ENCODE measurements around the gene PSTPIP2. TPM values are rescaled to one million over a fixed set of nuclear protein-coding genes. Genes with fewer than 3 reads are reported as not detected.

Gene PSTPIP2
- polyA plus RNA-seq, 1 donor from 2014 or later = 0.98 TPM

DNA sequence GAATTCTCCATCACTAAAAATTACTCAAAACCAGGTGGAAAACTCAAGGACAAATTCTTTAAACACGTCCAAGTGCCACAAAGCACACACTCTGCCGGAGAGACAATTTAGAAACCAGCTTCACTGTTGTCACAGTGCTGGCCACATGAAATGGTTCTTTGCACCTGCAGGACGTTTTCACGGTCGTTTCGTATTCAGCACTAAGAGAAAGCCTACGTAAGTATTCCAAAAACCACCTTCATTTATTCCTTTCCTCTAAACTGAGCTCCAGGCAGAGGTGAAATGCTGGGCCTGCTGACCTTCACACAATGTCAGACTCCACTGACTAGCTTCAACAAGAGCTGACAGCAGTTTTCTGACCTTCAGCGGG is 25.4 kb upstream of the PSTPIP2 start:
- H3K36me3 ChIP-seq (ENCODE audit: insufficient read depth, low read length) = no peaks in the 10 kb centered on the region
- H4K20me1 ChIP-seq (ENCODE audit: insufficient read depth) = no peaks in the 10 kb centered on the region
- no peaks in the 10 kb centered on the region for H3F3A ChIP-seq (ENCODE audit: insufficient read depth, low read length, poor library complexity, severe bottlenecking)
- H3K4me2 ChIP-seq (ENCODE audit: low read length) = peak overlapping the region; percentile 32
- no peaks in the 10 kb centered on the region for H3K9me2 ChIP-seq (ENCODE audit: insufficient read depth, low read length)
- TF ChIP-seq EP300 (conservative IDR thresholded peaks at IDR 0.05; ENCODE audit: poor library complexity, severe bottlenecking) (no peak), RAD21 (conservative IDR thresholded peaks at IDR 0.05) (no peak), SMC3 (conservative IDR thresholded peaks at IDR 0.05; ENCODE audit: poor library complexity) (no peak), TAF1 (IDR thresholded peaks at IDR 0.05; ENCODE audit: low read depth) (no peak), EZH2 (IDR thresholded peaks at IDR 0.05; ENCODE audit: borderline replicate concordance, insufficient read depth, low read length, poor library complexity, severe bottlenecking) (no peak), POLR2AphosphoS5 (IDR thresholded peaks at IDR 0.05) (no peak), MXI1 (conservative IDR thresholded peaks at IDR 0.05; ENCODE audit: poor library complexity, severe bottlenecking) (no peak)
- TF ChIP-seq, protein P1, sequence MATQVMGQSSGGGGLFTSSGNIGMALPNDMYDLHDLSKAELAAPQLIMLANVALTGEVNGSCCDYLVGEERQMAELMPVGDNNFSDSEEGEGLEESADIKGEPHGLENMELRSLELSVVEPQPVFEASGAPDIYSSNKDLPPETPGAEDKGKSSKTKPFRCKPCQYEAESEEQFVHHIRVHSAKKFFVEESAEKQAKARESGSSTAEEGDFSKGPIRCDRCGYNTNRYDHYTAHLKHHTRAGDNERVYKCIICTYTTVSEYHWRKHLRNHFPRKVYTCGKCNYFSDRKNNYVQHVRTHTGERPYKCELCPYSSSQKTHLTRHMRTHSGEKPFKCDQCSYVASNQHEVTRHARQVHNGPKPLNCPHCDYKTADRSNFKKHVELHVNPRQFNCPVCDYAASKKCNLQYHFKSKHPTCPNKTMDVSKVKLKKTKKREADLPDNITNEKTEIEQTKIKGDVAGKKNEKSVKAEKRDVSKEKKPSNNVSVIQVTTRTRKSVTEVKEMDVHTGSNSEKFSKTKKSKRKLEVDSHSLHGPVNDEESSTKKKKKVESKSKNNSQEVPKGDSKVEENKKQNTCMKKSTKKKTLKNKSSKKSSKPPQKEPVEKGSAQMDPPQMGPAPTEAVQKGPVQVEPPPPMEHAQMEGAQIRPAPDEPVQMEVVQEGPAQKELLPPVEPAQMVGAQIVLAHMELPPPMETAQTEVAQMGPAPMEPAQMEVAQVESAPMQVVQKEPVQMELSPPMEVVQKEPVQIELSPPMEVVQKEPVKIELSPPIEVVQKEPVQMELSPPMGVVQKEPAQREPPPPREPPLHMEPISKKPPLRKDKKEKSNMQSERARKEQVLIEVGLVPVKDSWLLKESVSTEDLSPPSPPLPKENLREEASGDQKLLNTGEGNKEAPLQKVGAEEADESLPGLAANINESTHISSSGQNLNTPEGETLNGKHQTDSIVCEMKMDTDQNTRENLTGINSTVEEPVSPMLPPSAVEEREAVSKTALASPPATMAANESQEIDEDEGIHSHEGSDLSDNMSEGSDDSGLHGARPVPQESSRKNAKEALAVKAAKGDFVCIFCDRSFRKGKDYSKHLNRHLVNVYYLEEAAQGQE (IDR thresholded peaks at IDR 0.05; ENCODE audit: borderline replicate concordance) = no peak
- TF ChIP-seq, protein P2, sequence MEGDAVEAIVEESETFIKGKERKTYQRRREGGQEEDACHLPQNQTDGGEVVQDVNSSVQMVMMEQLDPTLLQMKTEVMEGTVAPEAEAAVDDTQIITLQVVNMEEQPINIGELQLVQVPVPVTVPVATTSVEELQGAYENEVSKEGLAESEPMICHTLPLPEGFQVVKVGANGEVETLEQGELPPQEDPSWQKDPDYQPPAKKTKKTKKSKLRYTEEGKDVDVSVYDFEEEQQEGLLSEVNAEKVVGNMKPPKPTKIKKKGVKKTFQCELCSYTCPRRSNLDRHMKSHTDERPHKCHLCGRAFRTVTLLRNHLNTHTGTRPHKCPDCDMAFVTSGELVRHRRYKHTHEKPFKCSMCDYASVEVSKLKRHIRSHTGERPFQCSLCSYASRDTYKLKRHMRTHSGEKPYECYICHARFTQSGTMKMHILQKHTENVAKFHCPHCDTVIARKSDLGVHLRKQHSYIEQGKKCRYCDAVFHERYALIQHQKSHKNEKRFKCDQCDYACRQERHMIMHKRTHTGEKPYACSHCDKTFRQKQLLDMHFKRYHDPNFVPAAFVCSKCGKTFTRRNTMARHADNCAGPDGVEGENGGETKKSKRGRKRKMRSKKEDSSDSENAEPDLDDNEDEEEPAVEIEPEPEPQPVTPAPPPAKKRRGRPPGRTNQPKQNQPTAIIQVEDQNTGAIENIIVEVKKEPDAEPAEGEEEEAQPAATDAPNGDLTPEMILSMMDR (IDR thresholded peaks at IDR 0.05; ENCODE audit: poor library complexity, severe bottlenecking) = no peak
- H3K9me3 ChIP-seq (ENCODE audit: low read length) = no peaks in the 10 kb centered on the region
- peak overlapping the region; percentile 95 for H2AFZ ChIP-seq (ENCODE audit: low read depth, low read length)
- peak overlapping the region; percentile 72 for H3K4me3 ChIP-seq (ENCODE audit: low read length)
- peak overlapping the region; percentile 92 for H3K27ac ChIP-seq (ENCODE audit: low read length)
- peaks cover 54% of the 10 kb centered on the region for H3K79me2 ChIP-seq (replicated peaks; ENCODE audit: insufficient read depth, low read length)
- H3K27me3 ChIP-seq (ENCODE audit: insufficient read depth, low read depth, low read length) = no peaks in the 10 kb centered on the region
- peak overlapping the region; percentile 88 for H3K9ac ChIP-seq (ENCODE audit: low read length)

DNA sequence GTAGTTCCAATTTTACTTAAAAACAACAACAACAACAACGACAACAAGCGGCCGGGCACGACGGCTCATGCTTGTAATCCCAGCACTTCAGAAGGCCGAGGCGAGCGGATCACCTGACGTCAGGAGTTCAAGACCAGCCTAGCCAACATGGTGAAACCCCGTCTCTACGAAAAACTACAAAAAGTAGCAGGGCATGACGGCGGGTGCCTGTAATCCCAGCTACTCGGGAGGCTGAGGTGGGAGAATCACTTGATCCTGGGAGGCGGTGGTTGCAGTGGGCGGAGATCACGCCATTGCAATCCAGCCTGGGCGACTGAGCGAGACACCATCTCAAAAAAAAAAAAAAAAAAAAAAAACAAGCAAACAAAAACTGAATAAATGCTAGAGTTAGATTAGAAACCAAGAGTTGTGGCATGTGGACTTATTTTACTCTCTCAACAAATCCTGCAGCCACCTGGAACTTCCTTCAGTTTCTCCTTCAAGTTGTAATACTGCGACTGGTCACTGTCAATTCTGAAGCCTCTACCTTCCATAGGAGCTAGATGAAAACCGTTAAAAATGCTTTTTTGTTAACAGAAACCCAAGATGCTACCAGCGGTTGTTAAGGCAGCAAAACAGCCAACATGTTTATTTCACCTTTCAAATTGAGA is 24.7 kb upstream of the PSTPIP2 start:
- Histone ChIP-seq H3K9me2 (ENCODE audit: insufficient read depth, low read length) (no peaks in the 10 kb centered on the region), H3K4me2 (ENCODE audit: low read length) (peak overlapping the region; percentile 32), H3K27me3 (ENCODE audit: insufficient read depth, low read depth, low read length) (no peaks in the 10 kb centered on the region), H3K79me2 (replicated peaks; ENCODE audit: insufficient read depth, low read length) (peaks cover 57% of the 10 kb centered on the region), H3K27ac (ENCODE audit: low read length) (peak overlapping the region; percentile 92), H3K36me3 (ENCODE audit: insufficient read depth, low read length) (no peaks in the 10 kb centered on the region), H3K4me3 (ENCODE audit: low read length) (peak overlapping the region; percentile 72), H4K20me1 (ENCODE audit: insufficient read depth) (no peaks in the 10 kb centered on the region), H2AFZ (ENCODE audit: low read depth, low read length) (peak overlapping the region; percentile 95), H3K9ac (ENCODE audit: low read length) (peak overlapping the region; percentile 88), H3F3A (ENCODE audit: insufficient read depth, low read length, poor library complexity, severe bottlenecking) (no peaks in the 10 kb centered on the region), H3K9me3 (ENCODE audit: low read length) (no peaks in the 10 kb centered on the region)
- TF ChIP-seq POLR2AphosphoS5 (IDR thresholded peaks at IDR 0.05) = no peak
- TF ChIP-seq MXI1 (conservative IDR thresholded peaks at IDR 0.05; ENCODE audit: poor library complexity, severe bottlenecking) = no peak
- TF ChIP-seq EP300 (conservative IDR thresholded peaks at IDR 0.05; ENCODE audit: poor library complexity, severe bottlenecking) = no peak
- TF ChIP-seq TAF1 (IDR thresholded peaks at IDR 0.05; ENCODE audit: low read depth) = no peak
- TF ChIP-seq EZH2 (IDR thresholded peaks at IDR 0.05; ENCODE audit: borderline replicate concordance, insufficient read depth, low read length, poor library complexity, severe bottlenecking) = no peak
- no peak for TF ChIP-seq RAD21 (conservative IDR thresholded peaks at IDR 0.05)
- TF ChIP-seq, protein P2 (IDR thresholded peaks at IDR 0.05; ENCODE audit: poor library complexity, severe bottlenecking) = no peak
